ENCODE results near the gene SPRY2.

- no peak for TF ChIP-seq POLR2A (IDR thresholded peaks at IDR 0.05; ENCODE audit: low read depth)
- no peak for TF ChIP-seq CTCF (IDR thresholded peaks at IDR 0.05)
- TF ChIP-seq POLR2AphosphoS5 (IDR thresholded peaks at IDR 0.05) = no peak
- no peak for TF ChIP-seq EP300 (IDR thresholded peaks at IDR 0.05)
Measured at GRCh38 chr13:80290591-80290990, 50.3 kb downstream of the SPRY2 start.
